22Rv1 (cell line): ENCODE data around the gene DDX56.
"Not testable (repeated sequence)": the region's sequence is repeated elsewhere in the genome, so short reads cannot be mapped to it uniquely, and the experiment has no call there.

Source experiments
- H3K27ac ChIP-seq: fragments of 450-650 bp; 2 replicates; pipeline ENCODE4 v1.5.1; 2017
- CTCF ChIP-seq: fragments of 450-650 bp; IDR thresholded peaks from 2 replicates; pipeline ENCODE4 v1.5.1; 2017; ENCODE audit warnings: mild to moderate bottlenecking
- ZFX ChIP-seq: fragments of 450-650 bp; IDR thresholded peaks from 2 replicates; pipeline ENCODE4 v1.6.1; 2017; ENCODE audit warnings: antibody characterized with exemption, borderline replicate concordance

The DDX56 gene

GRCh38 chr7:44607141-44608068, 33.7 kb upstream of the DDX56 start:
- TF ChIP-seq ZFX (no peak), CTCF (no peak)

GRCh38 chr7:44606341-44607140, 32.8 kb upstream of the DDX56 start, which contains the start of gene OGDH:
TSS of gene OGDH (plus strand) at chr7:44606627. CDS start at chr7:44624344, 17,717 bp downstream.
- no peak for TF ChIP-seq CTCF
- no peak for TF ChIP-seq ZFX
- peak within 1 kb of the TSS; percentile 92 for H3K27ac ChIP-seq

More at GRCh38 chr7:44607141-44608068, 33.7 kb upstream of the DDX56 start:
- H3K27ac ChIP-seq, result peak overlapping the region; percentile 92

- H3K27ac ChIP-seq, result peak overlapping the region; percentile 92
These were observed 31.2 kb upstream of the DDX56 start for GRCh38 chr7:44604941-44605340.

GRCh38 chr7:44603193-44603592, 29.5 kb upstream of the DDX56 start:
- no peak for TF ChIP-seq ZFX
- no peak for TF ChIP-seq CTCF
- no peak overlapping the region for H3K27ac ChIP-seq

More at GRCh38 chr7:44604941-44605340, 31.2 kb upstream of the DDX56 start:
- no peak for TF ChIP-seq CTCF
- TF ChIP-seq ZFX, result no peak

GRCh38 chr7:44602576-44602910, 28.8 kb upstream of the DDX56 start:
- TF ChIP-seq CTCF, result no peak
- no peak for TF ChIP-seq ZFX
- H3K27ac ChIP-seq, result no peak overlapping the region

- TF ChIP-seq ZFX (no peak), CTCF (no peak)
These were observed 25.5 kb upstream of the DDX56 start for GRCh38 chr7:44599222-44599621.

GRCh38 chr7:44597181-44597580, 23.5 kb upstream of the DDX56 start:
- not testable (repeated sequence) for H3K27ac ChIP-seq

More at GRCh38 chr7:44599222-44599621, 25.5 kb upstream of the DDX56 start:
- no peak overlapping the region for H3K27ac ChIP-seq
